Ovary (tissue), 9 donors: ENCODE measurements around the gene COX10. TPM values are rescaled to one million over a fixed set of nuclear protein-coding genes. Genes with fewer than 3 reads are reported as not detected.

Experiments used
- DNase-seq, 5 donors: peaks; one replicate each; pipeline ENCODE4 v3.0.0-alpha.2; 2019 to 2020
- H3K27ac ChIP-seq, 2 donors: fragments of 200-600 bp; one replicate each; pipeline versions ENCODE4 v1.5.1 to v1.8.0; 2019 to 2022
- H3K27me3 ChIP-seq: fragments of 200-600 bp; one replicate; pipeline ENCODE4 v1.8.0; 2022
- H3K36me3 ChIP-seq: fragments of 200-600 bp; sonication (generic); one replicate; pipeline ENCODE4 v1.5.1; 2019
- H3K4me1 ChIP-seq: one replicate; pipeline ENCODE4 v1.8.1; 2013; ENCODE audit warnings: mild to moderate bottlenecking, moderate library complexity; ENCODE audit not compliant: insufficient read depth
- H3K4me3 ChIP-seq: fragments of 200-600 bp; sonication (generic); one replicate; pipeline ENCODE4 v1.5.1; 2017
- H3K9me3 ChIP-seq, 2 donors: fragments of 200-600 bp in 1 of 2; sonication (generic) in 1 of 2; one replicate each; pipeline versions ENCODE4 v1.5.1 to v1.8.1; 2013 to 2019; ENCODE audit warnings: mild to moderate bottlenecking in 1 of 2, moderate library complexity in 1 of 2
- CTCF ChIP-seq, 3 donors: fragments of 450-650 bp in 2 of 3; fragments of 200-600 bp in 1 of 3; IDR thresholded peaks; one replicate each; pipeline versions ENCODE4 v1.5.1 to v1.8.0; 2016 to 2022; ENCODE audit warnings: antibody characterized with exemption in 3 of 3, mild to moderate bottlenecking in 1 of 3
- EP300 ChIP-seq: sonication (generic); formaldehyde crosslinking; IDR thresholded peaks from one replicate; pipeline ENCODE4 v1.6.1; 2017; ENCODE audit warnings: antibody characterized with exemption
- POLR2A ChIP-seq: fragments of 450-650 bp; IDR thresholded peaks from one replicate; pipeline ENCODE4 v1.6.1; 2017; ENCODE audit warnings: antibody characterized with exemption, mild to moderate bottlenecking, moderate library complexity
- WGBS, 3 donors: extraction: QIAGEN DNeasy Blood & Tissue Kit in 1 of 3; methylation state at CpG; one replicate each; pipeline versions ENCODE4 v1.1.5 to v1.1.7; 2013 to 2017; 5-methylcytosine and 5-hydroxymethylcytosine counted together
- intact Hi-C, 4 donors: fragments of 100-400 bp; cut with DNase I; formaldehyde crosslinking; loops; one replicate each; pipeline versions ENCODE4 v1.11.0 to v1.15.1; 2022 to 2023
- polyA plus RNA-seq, 2 donors: library from polyadenylated mRNA; stranded (reverse); fragments of 200-250 nt in 1 of 2; fragments of 350-450 nt in 1 of 2; fragmentation: Illumina TruSeq in 1 of 2; extraction: RNeasy Lipid Tissue Mini Kit (QIAGEN cat#74804) in 1 of 2; gene quantifications; one replicate each; pipeline ENCODE4 v1.2.3, GENCODE V29; 2013 to 2014
- total RNA-seq, 7 donors: library from RNA; depleted of rRNA in 2 of 7; stranded (reverse); fragments of >200 nt in 2 of 7; fragmentation: NEBNext Ultra II Directional in 3 of 7; extraction: Animal tissue kit (Norgen Biotek cat#: 25700) in 3 of 7; gene quantifications; one replicate each; pipeline versions ENCODE4 v1.1.0 to v1.2.4, GENCODE V29; 2016 to 2023
- donor health status: DM: no; HTN: no; CAD: no; lungs with moderate emphysema.
- donor health status: DM: no; HTN: no; CAD: no.
- donor health status: Bipolar disorder and iron deficiency.
- donor health status: DM: yes; HTN: yes; CAD: no.
- donor health status: DM: no; HTN: no; CAD: no.
- donor health status: DM: yes; HTN: yes; CAD: no.

COX10 gene
- total and polyA plus RNA-seq, 9 donors: 5.1 to 15.3 (median 11.7) TPM

GRCh38 chr17:14144508-14144907 lies 75.2 kb downstream of the COX10 start:
- 7 to 11% (median 9%) methylated on average over 4 of the region's 4 CpGs for WGBS, 3 donors
- no peak for TF ChIP-seq EP300
- TF ChIP-seq CTCF (IDR thresholded peaks at IDR 0.05): no peak
- no peak for TF ChIP-seq POLR2A
- no peak for DNase-seq
- H3K9me3 ChIP-seq: no peaks in the 10 kb centered on the region
- H3K4me3 ChIP-seq: no peak overlapping the region
- no peaks in the 10 kb centered on the region for H3K27me3 ChIP-seq
- intact Hi-C loops: no loop called here
- no peaks in the 10 kb centered on the region for H3K36me3 ChIP-seq
- H3K4me1 ChIP-seq: peaks cover 1% of the 10 kb centered on the region
- H3K27ac ChIP-seq: no peak overlapping the region

- DNase-seq: no peak
- no peak for TF ChIP-seq CTCF (IDR thresholded peaks at IDR 0.05)
- no peak for TF ChIP-seq POLR2A
- no peak for TF ChIP-seq EP300
- H3K9me3 ChIP-seq: no peaks in the 10 kb centered on the region
- WGBS, 3 donors: 90 to 93% (median 91%) methylated on average over 5 of the region's 5 CpGs
- no peak overlapping the region for H3K27ac ChIP-seq
- H3K27me3 ChIP-seq: no peaks in the 10 kb centered on the region
- H3K4me3 ChIP-seq: no peak overlapping the region
- H3K4me1 ChIP-seq: peaks cover 4% of the 10 kb centered on the region
- no peaks in the 10 kb centered on the region for H3K36me3 ChIP-seq
- intact Hi-C loops: no loop called here
Measured at GRCh38 chr17:14149751-14150150, 80.4 kb downstream of the COX10 start.

GRCh38 chr17:14150619-14151018 lies 81.3 kb downstream of the COX10 start:
- Histone ChIP-seq H3K27me3 (no peaks in the 10 kb centered on the region), H3K4me1 (peaks cover 3% of the 10 kb centered on the region), H3K27ac (no peak overlapping the region), H3K9me3 (no peaks in the 10 kb centered on the region), H3K36me3 (no peaks in the 10 kb centered on the region), H3K4me3 (no peak overlapping the region)
- WGBS, 3 donors: 47 to 57% (median 54%) methylated on average over 2 of the region's 2 CpGs
- TF ChIP-seq EP300: no peak
- TF ChIP-seq CTCF (IDR thresholded peaks at IDR 0.05): no peak
- no peak for TF ChIP-seq POLR2A
- intact Hi-C loops: no loop called here
- DNase-seq: no peak

- WGBS, 3 donors: 28 to 35% (median 32%) methylated on average over 4 of the region's 4 CpGs
- DNase-seq: peak in 1 of 5 donors; percentile 12
- no peak overlapping the region for H3K27ac ChIP-seq
- H3K4me3 ChIP-seq: no peak overlapping the region
- no peaks in the 10 kb centered on the region for H3K27me3 ChIP-seq
- TF ChIP-seq EP300 (no peak), POLR2A (no peak), CTCF (IDR thresholded peaks at IDR 0.05) (no peak)
- peaks cover 3% of the 10 kb centered on the region for H3K4me1 ChIP-seq
- no peaks in the 10 kb centered on the region for H3K36me3 ChIP-seq
- H3K9me3 ChIP-seq: no peaks in the 10 kb centered on the region
- intact Hi-C loops: no loop called here
Measured at GRCh38 chr17:14152721-14153120, 83.4 kb downstream of the COX10 start.
